Measurements from ENCODE around the gene MRPL23.

Gene MRPL23

GRCh38 chr11:1921574-1922141, 25.5 kb upstream of the MRPL23 start:
- peak; percentile 31 for DNase-seq (ENCODE audit: low read depth)

GRCh38 chr11:1922481-1923081, 24.6 kb upstream of the MRPL23 start:
- DNase-seq (ENCODE audit: low read depth) = no peak

DNA sequence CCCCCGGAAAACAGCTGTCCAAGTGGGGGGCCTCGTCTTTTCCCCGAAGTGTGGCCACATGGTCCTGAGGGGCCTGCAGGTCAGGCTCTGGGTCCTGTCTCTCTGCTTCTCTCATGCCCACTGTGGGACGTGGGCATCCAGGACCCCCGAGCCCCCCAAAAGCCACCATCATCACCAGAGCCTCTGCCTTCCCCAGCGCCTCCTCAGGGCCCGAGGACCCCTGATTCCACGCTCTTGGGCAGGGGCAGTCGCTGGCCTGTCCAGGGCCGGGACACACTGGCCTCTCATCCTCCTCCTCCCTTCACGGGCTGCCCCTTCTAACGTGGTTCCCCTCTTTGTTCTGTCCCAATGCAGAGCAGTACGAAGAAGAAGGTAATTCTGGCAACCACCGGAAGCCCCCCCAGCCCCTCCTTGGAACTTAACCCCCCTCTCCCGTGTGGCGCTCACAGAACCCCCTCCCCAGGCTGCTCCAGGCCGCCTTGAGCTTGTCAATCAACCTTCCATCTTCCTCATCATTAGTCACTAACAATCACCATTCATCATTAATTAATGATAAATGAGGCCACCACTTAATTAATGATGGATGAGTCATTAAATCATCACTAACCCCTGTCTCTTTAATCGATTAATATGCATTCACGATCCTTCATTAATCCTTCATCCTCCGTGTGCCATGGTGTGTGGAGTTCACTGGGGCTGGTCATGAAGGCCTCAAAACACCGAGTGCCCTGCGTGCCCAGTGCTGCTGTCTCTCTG, 23.8 kb upstream of the MRPL23 start:
- DNase-seq (ENCODE audit: low read depth) = no peak

- no peak for DNase-seq (ENCODE audit: low read depth)
Measured at GRCh38 chr11:1924181-1924580, 23.0 kb upstream of the MRPL23 start.

DNA sequence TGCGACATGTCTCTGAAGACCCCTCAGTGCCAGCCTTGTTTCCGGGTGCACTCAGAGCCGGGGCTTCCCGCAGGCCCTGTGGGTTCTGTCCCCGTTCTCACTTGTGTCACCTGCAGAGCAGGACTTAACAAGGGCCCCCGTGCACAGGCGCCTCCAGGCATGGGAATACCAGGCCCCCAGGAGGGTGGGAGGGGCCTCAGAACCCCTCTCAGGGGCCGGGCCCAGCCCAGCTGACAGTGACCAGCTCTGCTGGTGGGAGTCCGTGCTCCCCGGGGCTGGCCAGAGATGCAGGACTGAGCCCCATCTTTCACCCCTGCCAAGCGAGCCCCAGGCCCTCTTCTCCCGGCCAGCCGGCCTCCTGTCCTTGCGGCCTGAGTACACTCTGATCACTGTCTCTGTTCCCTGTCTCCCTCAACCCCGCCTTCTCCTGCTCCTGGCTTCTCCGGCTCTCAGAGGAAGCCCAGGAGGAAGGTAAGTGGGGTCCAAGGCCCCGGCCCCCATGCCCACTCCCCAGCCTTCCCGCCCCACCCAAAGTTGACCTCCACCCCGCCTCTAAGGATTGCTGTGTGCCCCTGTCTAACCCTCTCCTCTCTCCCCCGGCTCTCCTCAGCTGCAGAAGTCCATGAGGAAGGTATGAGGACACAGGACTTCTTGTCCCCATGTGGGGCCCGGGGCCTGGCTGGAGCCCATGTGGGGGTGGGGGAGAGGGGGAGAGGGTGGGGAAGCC, 22.3 kb upstream of the MRPL23 start:
- no peak for DNase-seq (ENCODE audit: low read depth)

DNA sequence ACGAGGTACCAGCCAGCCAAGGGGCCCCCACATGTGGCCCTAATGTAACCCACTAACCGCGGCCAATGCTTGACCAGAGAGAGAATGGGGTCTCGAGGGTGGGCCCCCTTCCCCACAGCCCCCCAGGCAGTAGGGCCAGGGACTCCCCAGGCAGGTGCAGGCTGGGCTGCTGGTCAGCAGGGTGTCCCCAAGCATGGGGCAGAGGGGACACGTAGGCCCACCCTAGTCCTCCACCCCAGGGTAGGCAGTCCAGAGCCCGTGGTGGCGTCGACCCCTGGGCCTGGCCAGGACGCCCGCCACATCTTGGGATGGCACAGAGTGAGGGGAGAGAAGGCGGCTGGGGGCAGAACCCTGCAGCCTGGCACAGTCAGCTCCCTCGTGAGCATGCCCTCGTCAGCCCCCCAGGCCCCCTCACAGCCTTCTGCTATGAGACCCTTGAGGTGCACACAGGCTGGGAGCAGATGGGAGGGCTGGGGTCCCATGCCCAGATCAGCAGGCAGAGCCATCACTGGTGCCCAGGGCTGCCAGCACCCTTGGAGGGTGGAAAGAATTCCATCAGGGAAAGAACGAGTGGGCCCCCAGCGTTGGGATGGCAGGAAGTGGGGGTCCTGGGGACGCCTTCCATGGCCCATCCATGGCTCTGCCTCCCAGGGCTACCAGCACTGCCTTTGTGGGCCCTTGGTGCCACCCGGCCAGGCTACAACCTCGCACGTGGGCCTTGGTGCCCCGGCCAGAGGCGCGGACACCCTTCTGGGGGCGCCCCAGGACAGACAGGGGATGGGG, 21.6 kb upstream of the MRPL23 start:
- no peak for DNase-seq (ENCODE audit: low read depth)

DNA sequence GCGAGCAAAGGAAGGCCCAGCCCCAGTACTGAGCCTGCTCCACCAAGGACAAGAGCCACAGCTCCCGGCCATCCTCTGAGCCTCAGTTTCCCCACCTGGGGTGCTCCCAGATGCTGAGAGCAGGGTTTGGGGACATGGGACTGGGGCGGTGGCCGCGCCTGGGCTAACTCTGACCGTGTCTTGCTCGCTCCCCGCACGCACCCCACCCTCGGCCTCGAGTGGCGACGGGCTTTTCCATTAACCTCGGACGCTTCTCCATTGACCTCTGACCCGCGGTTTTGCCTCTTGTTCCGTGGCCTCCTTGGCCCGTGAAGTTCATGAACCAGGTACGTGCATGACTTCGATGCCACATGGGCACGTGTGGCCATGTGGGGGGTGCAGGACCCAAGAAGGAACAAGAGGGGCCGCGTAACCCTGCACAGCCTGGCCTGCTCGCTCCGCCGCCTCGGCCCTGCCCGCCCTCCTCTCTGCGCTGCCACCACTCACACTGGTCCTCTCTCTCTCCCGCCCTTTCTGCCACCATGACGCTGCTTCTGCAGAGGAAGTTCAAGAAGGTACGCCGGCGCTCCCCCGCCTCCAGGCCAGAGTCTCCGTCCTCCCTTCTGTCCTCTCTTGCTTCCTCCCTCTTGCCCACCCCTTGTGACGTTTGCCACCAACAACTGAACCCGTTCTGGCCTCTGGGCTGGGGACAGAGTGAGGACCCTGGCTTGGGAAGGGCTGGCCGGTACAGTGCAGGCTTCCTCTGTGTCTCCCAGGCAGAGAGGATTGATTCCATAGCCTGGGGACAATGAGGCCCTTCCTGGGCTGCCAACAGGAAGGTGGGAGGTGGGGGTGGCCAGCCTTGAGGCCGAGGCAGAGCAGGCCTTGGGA, 20.7 kb upstream of the MRPL23 start:
- no peak for DNase-seq (ENCODE audit: low read depth)

- no peak for DNase-seq (ENCODE audit: low read depth)
Measured at GRCh38 chr11:1927026-1927847, 19.9 kb upstream of the MRPL23 start.

GRCh38 chr11:1927848-1928469, 19.2 kb upstream of the MRPL23 start:
- no peak for DNase-seq (ENCODE audit: low read depth)

GRCh38 chr11:1928470-1928890, 18.7 kb upstream of the MRPL23 start:
- no peak for DNase-seq (ENCODE audit: low read depth)

DNA sequence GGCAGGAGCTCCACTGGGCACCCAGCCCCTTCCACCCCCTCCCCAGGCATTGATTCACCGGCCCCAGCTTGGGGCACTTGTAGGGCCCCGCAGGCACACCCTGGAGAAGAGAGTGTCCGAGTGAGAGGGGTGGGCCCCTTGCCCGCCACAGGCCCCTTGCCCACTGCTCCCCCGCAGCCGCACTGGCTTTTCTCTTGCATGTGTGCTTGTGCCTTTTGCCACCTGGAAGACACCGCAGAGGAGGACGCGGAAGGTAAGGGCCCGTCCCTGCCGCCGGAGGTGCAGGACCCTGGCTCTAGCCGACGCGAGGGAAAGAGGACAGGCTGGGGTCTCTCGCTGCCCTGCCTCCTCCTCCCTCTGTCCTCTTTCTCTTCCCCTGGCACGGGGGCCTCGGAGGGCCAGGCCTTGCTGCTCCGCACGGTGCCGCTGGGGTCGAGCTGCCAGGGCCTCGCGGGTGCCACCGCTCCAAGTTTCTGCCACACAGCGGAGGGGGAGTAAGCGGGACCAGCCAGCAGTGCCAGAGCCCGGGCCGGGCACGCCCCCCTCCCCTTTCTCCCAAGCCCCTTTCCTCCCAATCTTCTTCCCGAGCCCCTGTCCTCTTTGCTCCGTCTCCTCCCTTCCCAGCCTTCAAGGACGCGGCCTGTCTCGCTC, 18.1 kb upstream of the MRPL23 start:
- DNase-seq (ENCODE audit: low read depth) = no peak

- no peak for DNase-seq (ENCODE audit: low read depth)
Measured at GRCh38 chr11:1929621-1930461, 17.3 kb upstream of the MRPL23 start.

GRCh38 chr11:1930462-1930830, 16.7 kb upstream of the MRPL23 start:
- no peak for DNase-seq (ENCODE audit: low read depth)

DNA sequence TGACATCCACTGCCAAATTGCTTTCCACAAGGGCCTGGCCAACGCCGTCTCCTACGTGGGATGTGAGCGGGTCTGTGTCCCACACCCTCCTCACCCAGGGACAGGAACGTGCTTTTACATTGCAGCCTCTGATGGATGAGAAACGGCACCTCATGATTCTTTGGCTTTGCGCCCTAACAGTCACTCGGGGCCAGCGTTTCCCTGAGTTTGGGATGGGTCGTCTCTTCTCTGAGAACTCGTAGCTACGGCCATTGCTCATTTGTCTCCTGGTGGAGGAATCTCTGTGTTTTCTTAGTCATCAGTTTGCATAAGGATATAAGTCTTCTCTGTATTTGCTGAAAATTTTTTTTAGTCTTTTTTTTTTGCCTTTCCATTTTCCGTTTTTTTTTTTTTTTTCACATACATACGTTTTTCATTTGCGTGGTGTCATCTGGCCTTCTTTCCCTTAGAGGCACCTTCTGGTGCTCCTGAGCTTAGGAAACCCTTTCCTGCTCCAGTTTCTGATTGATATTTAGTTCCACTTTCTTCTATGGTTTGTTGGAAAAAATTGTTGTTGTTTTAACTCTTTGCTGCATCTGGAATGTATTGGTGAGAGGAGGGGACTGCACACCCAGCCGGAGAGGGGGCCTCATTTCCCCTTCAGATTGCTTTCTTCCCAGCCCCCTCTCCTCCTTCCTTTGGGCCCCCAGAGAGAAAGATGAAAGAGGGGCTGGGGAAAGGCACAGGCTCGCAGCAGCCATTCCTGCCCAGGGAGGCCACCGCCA, 15.6 kb upstream of the MRPL23 start:
- no peak for DNase-seq (ENCODE audit: low read depth)

- no peak for DNase-seq (ENCODE audit: low read depth)
Measured at GRCh38 chr11:1932105-1932480, 15.0 kb upstream of the MRPL23 start.

DNA sequence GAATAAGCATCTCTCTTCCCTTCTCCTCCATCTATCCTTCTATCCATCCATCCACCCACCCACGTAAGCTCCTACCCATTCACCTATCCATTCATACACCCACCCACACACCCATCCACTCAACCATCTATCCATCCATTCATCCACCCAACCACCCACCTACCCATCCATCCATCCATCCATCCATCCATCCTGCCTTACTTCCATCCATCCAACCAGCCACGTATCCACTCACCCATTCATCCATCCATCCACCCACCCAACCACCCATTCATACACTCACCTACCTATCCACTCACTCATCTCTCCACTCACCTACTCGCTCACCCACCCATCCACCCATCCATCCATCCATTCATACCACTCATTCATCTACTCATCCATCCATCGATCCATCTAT, 14.5 kb upstream of the MRPL23 start:
- DNase-seq (ENCODE audit: low read depth) = no peak

Data from fibroblast of gingiva (primary cell).